DOHH2 (cell line): ENCODE measurements around the gene NOP56.

Experiments
- H3F3A ChIP-seq: fragments of 200-600 bp; sonication (generic), shearing (Covaris generic); 2 replicates; pipeline ENCODE4 v1.6.0; 2016; ENCODE audit warnings: antibody characterized with exemption, mild to moderate bottlenecking; ENCODE audit not compliant: control insufficient read depth, insufficient read depth
- H3K27ac ChIP-seq: fragments of 200-600 bp; sonication (generic); 2 replicates; pipeline ENCODE4 v1.5.1; 2014; ENCODE audit warnings: low read depth, mild to moderate bottlenecking, low read length, moderate library complexity
- H3K27me3 ChIP-seq: fragments of 200-600 bp; sonication (generic); 2 replicates; pipeline ENCODE4 v1.6.1; 2014; ENCODE audit warnings: mild to moderate bottlenecking, low read length, mixed read lengths; ENCODE audit not compliant: control insufficient read depth
- H3K36me3 ChIP-seq: fragments of 200-600 bp; sonication (generic); 2 replicates; pipeline ENCODE4 v1.6.1; 2014; ENCODE audit warnings: mild to moderate bottlenecking, low read length, moderate library complexity, mixed read lengths; ENCODE audit not compliant: control insufficient read depth
- H3K4me1 ChIP-seq: fragments of 200-600 bp; sonication (generic); 2 replicates; pipeline ENCODE4 v1.6.1; 2014; ENCODE audit warnings: mild to moderate bottlenecking, low read length, mixed read lengths; ENCODE audit not compliant: control insufficient read depth
- H3K4me2 ChIP-seq: fragments of 200-600 bp; sonication (generic); 2 replicates; pipeline ENCODE4 v1.6.0; 2014; ENCODE audit warnings: mild to moderate bottlenecking, low read length, moderate library complexity
- H3K4me3 ChIP-seq: fragments of 200-600 bp; sonication (generic); 2 replicates; pipeline ENCODE4 v1.5.1; 2014; ENCODE audit warnings: mild to moderate bottlenecking, low read length, mixed read lengths
- H3K79me2 ChIP-seq: fragments of 200-600 bp; sonication (generic); 2 replicates; pipeline ENCODE4 v1.6.1; 2014; ENCODE audit warnings: mild to moderate bottlenecking, low read length, mixed read lengths; ENCODE audit not compliant: control insufficient read depth
- H3K9me2 ChIP-seq: fragments of 200-600 bp; sonication (generic); replicated peaks from 2 replicates; pipeline ENCODE4 v1.6.1; 2014; ENCODE audit warnings: mild to moderate bottlenecking, low read length, mixed read lengths; ENCODE audit not compliant: control insufficient read depth
- H3K9me3 ChIP-seq: fragments of 200-600 bp; sonication (generic); 2 replicates; pipeline ENCODE4 v1.6.1; 2014; ENCODE audit warnings: antibody characterized with exemption, low read length, mixed read lengths; ENCODE audit not compliant: control insufficient read depth, insufficient read depth
- H4K20me1 ChIP-seq: fragments of 200-600 bp; sonication (generic); 2 replicates; pipeline ENCODE4 v1.6.0; 2014; ENCODE audit warnings: low read depth, mild to moderate bottlenecking, antibody characterized with exemption, low read length, moderate library complexity; ENCODE audit not compliant: control insufficient read depth, insufficient read depth
- EZH2phosphoT487 ChIP-seq: fragments of 200-600 bp; sonication (generic); IDR thresholded peaks from 2 replicates; pipeline ENCODE4 v1.6.1; 2017; ENCODE audit warnings: borderline replicate concordance, mild to moderate bottlenecking, antibody characterized with exemption, low read length, moderate library complexity, mixed read lengths
- TF ChIP-seq, protein P1 (sequence below): fragments of 200-600 bp; sonication (generic); IDR thresholded peaks from one replicate; pipeline ENCODE4 v1.5.1; 2014; ENCODE audit warnings: antibody characterized with exemption, mild to moderate bottlenecking, low read depth, low read length; ENCODE audit not compliant: poor library complexity, severe bottlenecking

Gene NOP56

DNA sequence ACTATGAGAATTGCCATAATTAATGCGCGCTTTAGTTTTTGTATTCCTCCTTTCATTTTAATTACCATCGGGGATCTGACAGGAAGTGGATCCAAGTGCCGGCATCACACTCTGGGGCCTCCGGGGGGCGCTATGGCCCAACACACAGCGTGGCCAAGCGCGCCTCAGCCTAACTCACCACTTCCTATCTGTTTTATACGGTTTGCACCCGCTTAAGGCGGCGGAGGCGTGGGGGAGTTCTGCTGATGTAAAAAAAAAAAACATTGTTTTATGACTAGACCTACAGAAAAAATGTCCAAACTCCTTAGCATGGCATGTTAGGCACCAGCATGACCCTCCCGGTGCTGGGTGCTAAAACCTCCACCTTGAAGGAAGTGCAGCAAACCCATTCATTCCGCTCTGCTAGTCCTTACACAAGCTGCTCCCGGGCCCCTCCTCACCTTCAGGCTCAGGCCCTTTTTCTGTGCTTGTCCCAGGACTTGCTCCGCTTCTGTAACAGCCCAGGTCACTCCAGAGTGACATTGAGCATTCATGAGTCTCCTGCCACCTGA is 35.7 kb downstream of the NOP56 start:
- no peaks in the 10 kb centered on the region for H3K9me2 ChIP-seq
- H3K4me2 ChIP-seq, result peak overlapping the region; percentile 15
- H3K4me1 ChIP-seq, result peaks cover 6% of the 10 kb centered on the region; the same call in 1 of the 2 replicates
- H3K36me3 ChIP-seq, result no peaks in the 10 kb centered on the region
- no peaks in the 10 kb centered on the region for H3K79me2 ChIP-seq
- no peak overlapping the region for H3K27ac ChIP-seq
- TF ChIP-seq, protein P1, sequence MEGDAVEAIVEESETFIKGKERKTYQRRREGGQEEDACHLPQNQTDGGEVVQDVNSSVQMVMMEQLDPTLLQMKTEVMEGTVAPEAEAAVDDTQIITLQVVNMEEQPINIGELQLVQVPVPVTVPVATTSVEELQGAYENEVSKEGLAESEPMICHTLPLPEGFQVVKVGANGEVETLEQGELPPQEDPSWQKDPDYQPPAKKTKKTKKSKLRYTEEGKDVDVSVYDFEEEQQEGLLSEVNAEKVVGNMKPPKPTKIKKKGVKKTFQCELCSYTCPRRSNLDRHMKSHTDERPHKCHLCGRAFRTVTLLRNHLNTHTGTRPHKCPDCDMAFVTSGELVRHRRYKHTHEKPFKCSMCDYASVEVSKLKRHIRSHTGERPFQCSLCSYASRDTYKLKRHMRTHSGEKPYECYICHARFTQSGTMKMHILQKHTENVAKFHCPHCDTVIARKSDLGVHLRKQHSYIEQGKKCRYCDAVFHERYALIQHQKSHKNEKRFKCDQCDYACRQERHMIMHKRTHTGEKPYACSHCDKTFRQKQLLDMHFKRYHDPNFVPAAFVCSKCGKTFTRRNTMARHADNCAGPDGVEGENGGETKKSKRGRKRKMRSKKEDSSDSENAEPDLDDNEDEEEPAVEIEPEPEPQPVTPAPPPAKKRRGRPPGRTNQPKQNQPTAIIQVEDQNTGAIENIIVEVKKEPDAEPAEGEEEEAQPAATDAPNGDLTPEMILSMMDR, result peak; percentile 78
- no peak for TF ChIP-seq EZH2phosphoT487
- no peaks in the 10 kb centered on the region for H4K20me1 ChIP-seq
- H3K27me3 ChIP-seq, result peaks cover 32% of the 10 kb centered on the region
- H3K4me3 ChIP-seq, result no peak overlapping the region
- no peaks in the 10 kb centered on the region for H3F3A ChIP-seq
- no peaks in the 10 kb centered on the region for H3K9me3 ChIP-seq

DNA sequence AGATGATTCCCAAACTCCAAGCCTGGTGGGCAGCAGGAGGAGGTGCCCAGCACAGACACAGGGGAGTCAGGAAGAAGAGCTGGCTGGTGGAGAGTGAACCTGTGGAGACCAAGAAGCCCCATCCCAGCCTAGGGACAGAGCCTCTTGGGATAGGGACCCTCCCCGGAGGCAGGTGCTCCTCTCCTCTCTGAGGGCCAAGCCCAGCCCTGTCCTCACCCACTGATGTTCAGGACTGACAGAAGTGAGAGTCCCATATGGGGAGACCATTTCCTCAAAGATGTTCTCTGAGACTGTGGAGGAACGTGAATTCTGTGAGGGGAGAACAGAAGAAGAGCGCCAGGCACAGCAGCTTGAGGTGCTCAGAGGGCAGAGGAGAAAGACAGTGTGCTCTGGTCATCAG is 37.8 kb downstream of the NOP56 start:
- Histone ChIP-seq H3K27ac (no peak overlapping the region), H4K20me1 (no peaks in the 10 kb centered on the region), H3K4me2 (no peak overlapping the region), H3K36me3 (no peaks in the 10 kb centered on the region), H3K79me2 (no peaks in the 10 kb centered on the region), H3K27me3 (peaks cover 50% of the 10 kb centered on the region), H3K9me3 (no peaks in the 10 kb centered on the region), H3K4me1 (peaks cover 6% of the 10 kb centered on the region; the same call in 1 of the 2 replicates), H3K9me2 (no peaks in the 10 kb centered on the region), H3K4me3 (no peak overlapping the region), H3F3A (no peaks in the 10 kb centered on the region)
- no peak for TF ChIP-seq EZH2phosphoT487
- TF ChIP-seq, protein P1, result no peak

GRCh38 chr20:2690718-2691117 is 38.3 kb downstream of the NOP56 start:
- H3F3A ChIP-seq, result no peaks in the 10 kb centered on the region
- no peak overlapping the region for H3K4me2 ChIP-seq
- H3K9me3 ChIP-seq, result no peaks in the 10 kb centered on the region
- no peak overlapping the region for H3K27ac ChIP-seq
- TF ChIP-seq EZH2phosphoT487, result no peak
- TF ChIP-seq, protein P1, result no peak
- no peak overlapping the region for H3K4me3 ChIP-seq
- H3K9me2 ChIP-seq, result no peaks in the 10 kb centered on the region
- no peaks in the 10 kb centered on the region for H3K36me3 ChIP-seq
- H3K27me3 ChIP-seq, result peaks cover 55% of the 10 kb centered on the region
- H3K79me2 ChIP-seq, result no peaks in the 10 kb centered on the region
- H3K4me1 ChIP-seq, result peaks cover 6% of the 10 kb centered on the region; the same call in 1 of the 2 replicates
- H4K20me1 ChIP-seq, result no peaks in the 10 kb centered on the region

DNA sequence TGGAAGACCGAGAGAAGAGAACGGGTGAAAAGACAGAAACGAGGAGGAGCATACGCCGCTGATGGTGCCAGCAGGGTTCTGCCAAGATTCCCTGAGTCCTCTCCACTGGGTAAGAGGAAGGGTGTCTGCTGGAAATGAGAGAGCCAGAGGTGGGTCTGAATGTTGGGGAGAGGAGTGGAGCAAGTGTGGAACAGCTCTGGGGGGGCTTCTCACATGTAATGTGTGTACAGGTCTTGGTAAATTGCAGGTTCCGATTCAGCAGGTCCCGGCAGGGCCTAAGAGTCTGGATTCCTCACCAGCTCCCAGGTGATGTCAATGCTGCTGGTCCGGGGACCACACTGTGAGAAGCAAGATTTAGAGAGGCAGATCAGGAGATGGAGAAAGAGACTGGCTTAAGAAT is 38.7 kb downstream of the NOP56 start:
- no peaks in the 10 kb centered on the region for H3K79me2 ChIP-seq
- no peaks in the 10 kb centered on the region for H3K9me3 ChIP-seq
- peaks cover 56% of the 10 kb centered on the region for H3K27me3 ChIP-seq
- no peak overlapping the region for H3K4me2 ChIP-seq
- peaks cover 6% of the 10 kb centered on the region; the same call in 1 of the 2 replicates for H3K4me1 ChIP-seq
- H3F3A ChIP-seq, result no peaks in the 10 kb centered on the region
- H3K36me3 ChIP-seq, result no peaks in the 10 kb centered on the region
- no peaks in the 10 kb centered on the region for H4K20me1 ChIP-seq
- H3K4me3 ChIP-seq, result no peak overlapping the region
- H3K27ac ChIP-seq, result no peak overlapping the region
- no peaks in the 10 kb centered on the region for H3K9me2 ChIP-seq
- TF ChIP-seq, protein P1, result no peak
- TF ChIP-seq EZH2phosphoT487, result no peak; the same call in 1 of the 2 replicates
